Activated CD8-positive, alpha-beta memory T cell treated with anti-CD3 and anti-CD28 coated beads for 1 hour (primary cell): ENCODE measurements around the gene FCER1G.
A peak's percentile ranks its signal among the peaks of the same experiment; 100 is the strongest.

Experiments used
- DNase-seq, 2 donors: peaks; one replicate each; pipeline ENCODE4 v3.0.0-alpha.2; 2020; ENCODE audit warnings: low read depth in 1 of 2; ENCODE audit errors: extremely low read depth in 1 of 2

The FCER1G gene

DNA sequence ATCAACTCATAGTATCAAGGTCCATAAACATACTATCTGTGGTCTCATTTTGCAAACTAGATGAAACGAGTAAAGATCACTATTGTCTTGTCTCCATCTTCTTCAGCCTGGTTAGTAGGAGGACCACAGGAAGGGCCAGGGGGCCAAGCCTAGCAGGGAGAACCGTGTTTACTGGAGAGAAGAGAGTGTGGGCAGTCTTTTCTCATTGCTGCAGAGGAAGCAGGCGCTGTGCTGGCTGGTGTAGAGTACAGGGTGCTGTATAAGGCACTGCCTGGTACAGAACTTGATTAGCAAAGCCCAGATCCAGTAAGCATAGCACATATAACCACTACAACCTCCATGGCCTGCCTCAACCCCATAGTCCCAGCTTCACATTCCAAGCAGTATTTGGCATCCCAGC is 27.8 kb upstream of the FCER1G start:
- no peak for DNase-seq

DNA sequence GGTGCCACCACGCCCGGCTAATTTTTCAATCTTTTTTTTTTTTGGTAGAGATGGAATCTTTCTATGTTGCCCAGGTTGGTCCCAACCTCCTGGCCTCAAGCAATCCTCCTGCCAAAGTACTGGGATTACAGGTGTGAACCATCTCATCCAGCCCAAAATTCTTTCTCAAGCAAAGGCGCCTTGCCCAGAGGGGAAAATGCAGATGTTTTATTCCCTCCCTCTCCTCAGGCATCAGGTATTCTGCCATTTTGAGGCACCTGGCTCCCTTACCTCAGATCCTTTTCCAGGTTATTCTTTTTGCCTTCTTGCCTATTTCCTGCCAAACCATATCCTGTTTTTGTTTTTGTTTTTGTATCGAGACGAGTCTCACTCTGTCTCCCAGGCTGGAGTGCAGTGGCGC is 26.7 kb upstream of the FCER1G start:
- no peak for DNase-seq

DNA sequence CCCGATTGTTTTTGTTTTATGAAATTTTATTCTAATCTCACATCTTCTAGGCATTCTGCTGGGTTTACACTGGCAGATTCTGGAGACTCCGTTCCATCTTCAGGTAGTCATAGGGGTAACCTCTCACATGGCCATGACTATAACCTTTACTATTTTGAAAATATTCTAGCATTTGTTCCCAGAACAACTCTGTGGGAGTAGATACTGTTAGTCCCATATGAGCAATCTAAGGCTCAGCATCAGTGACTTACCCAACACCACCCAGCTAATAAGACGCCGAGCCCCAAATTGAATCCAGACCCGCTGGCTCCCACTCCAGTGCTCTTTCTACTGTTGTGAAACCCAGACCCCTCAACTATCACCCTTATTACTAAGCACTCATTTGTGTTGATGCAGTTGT is 26.1 kb upstream of the FCER1G start:
- DNase-seq, result no peak

DNA sequence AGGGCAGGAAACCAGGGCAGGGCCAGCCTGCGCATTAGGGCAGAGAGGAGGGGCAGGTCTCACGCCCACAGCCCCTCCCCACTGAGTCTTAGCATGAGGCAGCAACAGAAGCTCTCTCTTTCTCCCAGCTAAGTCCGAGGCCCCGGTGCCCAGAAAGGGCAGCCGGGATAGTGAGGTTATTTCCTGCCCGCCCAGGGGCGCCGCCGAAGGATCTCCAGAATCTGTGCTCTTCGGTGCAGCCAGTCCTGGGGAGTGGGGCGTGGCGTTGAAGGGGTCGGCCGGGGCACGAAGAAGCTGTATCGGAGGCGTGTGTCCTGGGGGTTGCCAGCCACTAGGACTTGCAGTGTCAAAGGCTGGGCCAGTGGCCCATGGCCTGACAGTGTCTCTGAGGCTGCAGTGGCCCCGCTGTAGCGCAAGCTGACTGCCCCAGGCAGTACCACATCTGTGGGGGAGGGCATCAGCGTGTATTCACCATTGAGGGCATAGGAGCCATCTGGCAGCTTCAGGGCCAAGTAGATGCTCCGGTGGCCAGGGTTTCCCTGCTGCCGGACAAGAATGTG is 24.1 kb upstream of the FCER1G start:
- no peak for DNase-seq

DNA sequence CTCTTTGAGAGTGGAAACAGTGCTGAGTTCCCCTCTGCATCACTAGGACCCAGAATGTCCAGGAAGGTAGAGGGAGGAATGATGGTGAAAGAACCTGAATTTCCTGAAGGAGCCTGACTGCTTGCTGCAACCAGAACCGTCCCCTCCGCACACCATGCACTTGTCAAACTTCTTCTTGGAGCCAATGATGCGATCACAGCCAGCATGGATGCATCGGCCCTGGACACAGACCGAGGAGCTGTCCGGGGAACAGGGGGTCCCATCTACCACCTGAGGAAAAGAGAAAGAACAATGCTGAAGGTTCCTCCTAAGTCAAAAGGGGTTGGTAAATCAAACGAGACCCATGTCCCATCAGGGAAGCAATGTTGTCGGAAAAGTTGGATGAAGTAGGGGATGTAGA is 23.1 kb upstream of the FCER1G start:
- DNase-seq, result no peak

DNA sequence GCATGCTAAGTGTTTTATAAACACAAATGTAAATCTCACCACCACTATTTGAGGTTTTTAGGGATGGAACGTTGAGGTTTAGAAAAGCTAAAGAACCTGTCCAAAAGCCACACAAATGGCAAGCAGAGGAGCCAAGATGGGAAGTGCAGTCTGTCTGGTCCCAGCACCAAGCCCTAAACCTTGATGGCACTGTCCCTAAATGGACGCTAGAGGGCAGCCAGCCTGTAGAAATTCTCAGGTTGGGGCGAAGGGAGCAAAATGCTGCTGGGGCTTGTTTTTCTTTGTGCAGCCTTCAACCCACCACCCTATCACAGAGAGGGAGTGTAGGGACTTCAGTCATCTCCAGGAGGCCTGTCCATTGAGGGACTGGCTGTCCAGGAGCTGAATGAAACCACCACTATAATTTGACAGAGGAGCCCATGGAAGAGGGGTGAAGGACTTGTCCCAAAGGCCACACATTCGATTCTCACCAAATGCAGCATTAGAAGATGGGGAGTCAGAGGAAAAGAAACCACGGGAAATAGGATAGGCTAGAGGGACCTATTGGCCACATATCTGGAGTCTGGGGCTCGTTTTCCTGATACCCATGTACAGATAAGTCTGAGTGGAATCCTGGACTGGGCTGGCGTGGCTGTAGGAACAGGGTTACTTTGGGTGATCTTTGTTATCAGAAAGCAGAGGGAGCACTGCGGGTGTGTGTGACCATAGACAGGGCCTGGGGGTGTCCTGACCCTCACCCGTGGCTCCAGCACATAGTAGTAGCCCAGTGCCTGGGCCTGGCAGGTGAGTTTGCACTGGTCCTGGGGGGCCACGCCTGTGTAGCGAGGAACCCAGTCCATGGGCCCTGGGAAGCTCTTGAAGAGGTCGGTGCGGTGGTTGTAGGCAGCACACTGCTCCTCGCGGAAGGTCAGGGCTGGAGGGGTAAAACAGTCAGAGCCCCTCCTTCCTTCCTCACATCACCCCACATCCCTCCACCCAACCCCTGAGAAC is 22.3 kb upstream of the FCER1G start:
- peak in 1 of 2 donors; percentile 38 for DNase-seq

DNA sequence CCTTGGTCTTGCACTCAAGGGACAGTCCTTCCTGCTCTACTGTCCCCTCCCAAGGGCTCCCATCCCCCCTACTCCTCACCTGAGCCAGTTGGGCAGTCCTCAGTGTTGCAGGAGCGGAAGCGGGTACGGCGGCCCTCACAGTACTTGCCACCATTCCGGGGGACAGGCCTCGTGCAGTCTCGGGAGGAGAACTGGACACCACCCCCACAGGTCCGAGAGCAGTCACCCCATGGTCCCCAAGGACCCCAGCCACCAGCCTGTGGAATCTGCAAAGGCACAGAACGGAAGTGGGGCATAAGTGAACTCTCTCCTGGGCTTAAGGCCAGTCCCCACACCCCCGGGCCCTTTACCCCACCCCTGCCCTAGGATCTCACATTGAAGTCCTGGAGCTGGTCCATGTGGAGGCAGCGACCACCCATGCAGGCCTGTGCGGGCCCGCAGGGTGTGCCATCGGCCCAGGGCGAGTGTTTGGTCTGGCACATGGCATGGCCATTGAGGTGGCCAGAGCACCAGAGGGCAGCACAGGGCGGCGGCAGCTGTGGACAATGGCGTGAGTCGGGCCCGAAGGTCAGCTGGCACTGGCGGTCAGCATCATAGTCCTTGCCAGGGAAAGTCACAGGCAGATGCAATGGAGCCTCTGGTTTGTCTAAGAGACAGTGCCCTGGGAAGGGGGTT is 21.4 kb upstream of the FCER1G start:
- DNase-seq, result no peak

DNA sequence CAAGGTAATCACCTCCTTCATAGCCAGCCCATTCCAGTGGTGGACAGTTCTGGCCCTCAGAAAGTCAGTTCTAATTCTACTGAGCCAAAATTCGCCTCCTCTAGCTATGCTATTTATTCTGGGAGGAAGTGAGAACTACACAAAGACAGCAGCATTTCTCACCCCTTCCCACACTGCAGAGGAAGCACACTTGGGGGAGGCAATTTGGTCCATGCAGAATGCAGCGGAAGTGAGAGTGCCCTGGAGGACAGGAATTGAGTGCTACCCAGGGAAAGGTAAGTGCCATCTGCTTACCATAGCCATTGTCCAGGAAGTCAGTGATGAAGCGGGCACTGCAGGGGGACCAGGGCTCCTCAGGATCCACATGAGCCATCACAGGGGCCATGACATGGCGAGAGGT is 19.9 kb upstream of the FCER1G start:
- DNase-seq, result no peak

DNA sequence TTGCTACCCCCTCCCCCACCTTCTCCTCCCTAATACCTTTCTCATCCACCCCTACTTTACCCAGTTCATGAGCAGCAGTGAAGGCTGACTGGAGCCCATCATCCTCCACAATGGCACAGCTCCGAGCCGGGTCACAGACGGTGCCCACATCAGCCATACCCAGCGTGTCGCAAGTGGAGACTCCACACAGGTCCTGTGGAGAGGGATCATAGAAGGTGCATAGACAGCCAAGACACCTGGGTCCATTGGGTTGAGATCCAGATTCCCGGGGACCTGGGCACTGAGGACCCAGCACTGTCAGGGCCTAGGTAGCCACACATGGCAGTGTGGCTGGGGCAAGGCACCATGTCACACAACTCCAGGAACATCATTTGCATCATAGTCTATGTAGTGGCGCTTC is 19.0 kb upstream of the FCER1G start:
- DNase-seq, result no peak

DNA sequence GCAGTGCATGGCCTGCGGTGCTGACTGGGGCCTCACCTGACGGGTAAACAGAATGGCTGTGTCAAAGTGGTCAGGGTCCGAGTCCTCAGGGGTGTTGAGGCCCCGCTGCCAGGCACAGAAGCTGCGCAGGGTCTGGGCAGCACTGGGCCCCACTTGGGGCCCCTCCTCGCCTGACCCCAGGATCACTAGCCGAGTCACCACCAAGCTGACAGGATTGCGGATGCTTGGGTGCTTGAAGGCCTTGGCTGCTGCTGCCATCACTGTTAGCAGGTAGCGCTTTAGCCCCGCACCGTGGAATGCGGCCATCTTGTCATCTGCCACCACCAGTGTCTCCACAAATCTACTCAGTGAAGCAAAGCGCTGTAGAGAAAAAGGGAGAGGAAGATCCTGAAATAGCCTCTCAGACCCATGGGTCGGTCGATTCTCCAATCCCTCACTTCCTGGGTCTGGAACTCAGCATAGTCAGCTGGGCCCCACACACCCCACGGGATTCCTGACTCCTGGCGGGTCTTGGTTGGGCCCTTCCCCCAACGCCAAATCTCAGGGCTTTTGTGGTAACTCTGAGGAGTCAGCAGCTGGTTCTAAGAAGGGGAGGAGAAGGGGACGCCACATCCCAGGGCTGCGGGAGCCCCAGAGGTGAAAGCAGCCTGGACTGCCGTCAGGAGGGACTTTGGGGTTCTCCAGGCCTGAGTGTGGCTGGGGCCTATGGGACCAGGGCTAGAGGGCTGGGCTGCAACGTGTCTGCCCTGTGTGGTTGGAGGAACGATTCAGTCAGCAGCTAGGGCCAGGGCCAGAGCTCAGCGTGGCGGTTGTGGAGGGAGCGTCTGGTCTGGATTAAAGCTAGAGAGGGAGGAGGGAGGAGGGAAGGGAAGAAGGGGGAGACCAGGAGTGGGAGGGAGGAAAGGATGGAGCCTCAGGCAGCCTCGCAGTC is 18.3 kb upstream of the FCER1G start:
- DNase-seq, result no peak

DNA sequence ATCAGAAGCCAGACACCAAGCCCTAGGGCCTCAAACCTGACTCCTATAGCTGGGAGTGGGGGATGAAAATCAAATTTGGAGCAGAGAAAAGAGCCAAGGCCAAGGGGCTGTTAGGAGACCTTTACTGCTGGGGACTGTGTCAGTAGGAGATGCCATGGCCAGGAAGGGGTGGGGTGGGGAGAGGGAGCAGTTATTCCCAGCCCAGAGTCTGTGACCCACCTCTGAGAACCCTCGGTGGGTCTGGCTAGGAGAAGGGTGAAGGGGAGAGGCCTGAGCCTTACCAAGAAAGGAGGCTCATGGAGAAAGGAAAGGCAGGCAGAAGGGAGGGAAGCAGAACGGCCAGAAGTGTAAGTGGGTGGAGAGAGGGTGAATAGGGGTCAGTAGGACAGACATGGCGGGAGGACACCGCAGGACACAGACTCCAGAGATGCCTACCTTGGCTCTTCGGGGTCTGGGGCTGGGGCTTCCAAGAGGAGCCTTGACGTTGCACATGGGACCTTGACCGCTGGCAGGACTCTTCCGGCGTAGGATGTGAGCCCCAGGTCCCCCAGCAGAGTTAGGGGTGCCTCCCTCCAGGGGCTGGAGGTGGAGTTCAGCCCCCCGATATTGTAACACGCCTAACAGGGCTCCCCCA is 17.4 kb upstream of the FCER1G start:
- no peak for DNase-seq

DNA sequence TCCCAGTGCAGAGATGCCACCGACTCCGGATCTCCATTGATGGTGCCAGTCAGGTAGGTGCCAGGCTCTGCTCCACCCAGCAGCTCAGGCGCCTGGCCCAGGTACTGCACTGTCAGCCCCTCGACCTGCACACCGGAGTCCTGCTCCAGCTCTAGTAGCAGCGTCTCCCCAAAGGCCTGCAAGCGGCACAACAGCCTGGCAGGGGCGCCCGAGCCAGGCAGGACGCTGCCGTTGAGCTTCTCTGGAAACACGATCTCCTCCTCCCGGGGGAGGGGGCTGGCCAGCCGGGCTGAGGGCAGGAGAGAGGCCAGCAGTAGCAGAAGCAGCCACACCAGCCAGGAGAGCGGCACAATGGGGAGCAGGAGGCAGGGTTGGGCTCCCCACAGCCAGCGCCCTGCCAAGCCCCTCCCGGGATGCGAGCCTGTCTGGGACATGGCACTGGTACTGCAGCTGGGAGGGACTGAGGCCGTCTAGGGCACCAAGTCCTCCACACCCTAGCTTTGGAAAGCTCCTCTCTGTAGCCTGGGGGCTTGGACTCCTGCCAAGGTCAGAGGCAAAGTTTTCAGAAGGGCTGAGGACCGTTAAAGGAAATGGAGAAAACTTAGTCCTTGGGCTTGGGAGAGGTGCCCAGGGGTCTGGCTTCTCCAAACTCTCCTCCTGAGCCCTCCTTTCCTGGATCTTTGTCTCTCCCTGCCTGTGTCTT is 16.8 kb upstream of the FCER1G start:
- DNase-seq, result no peak

DNA sequence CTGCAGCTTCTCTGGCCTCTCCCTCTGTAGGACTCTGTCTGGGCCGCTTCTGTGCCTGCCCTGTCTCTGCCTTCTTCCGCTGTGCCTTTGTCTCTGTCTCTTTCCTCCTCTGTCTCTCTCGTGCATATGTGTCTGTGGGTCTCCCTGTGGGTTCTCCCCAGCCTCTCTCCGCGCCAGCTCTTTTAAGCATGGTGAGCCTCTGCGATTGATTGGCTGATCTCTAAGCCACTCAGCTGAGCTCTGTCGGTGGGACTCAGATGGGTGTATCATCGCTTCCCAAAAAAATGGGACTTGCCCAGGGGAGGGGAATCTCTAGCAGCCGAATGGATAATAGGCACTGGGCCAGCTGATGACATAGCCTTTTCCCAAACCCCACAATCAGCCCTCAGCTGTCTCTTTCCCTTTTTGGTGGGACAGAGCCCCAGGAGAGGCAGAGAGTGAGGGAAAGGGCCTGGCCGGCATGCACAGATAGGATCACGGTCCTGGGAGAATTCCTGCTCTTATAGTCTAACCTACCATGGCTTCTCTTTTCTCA is 16.1 kb upstream of the FCER1G start, which contains the start of gene ADAMTS4:
Gene ADAMTS4 (minus strand): TSS at position 158 of the 535 bp plus-strand sequence. CDS start 427 bp downstream, outside the sequence.
- DNase-seq, result no peak

DNA sequence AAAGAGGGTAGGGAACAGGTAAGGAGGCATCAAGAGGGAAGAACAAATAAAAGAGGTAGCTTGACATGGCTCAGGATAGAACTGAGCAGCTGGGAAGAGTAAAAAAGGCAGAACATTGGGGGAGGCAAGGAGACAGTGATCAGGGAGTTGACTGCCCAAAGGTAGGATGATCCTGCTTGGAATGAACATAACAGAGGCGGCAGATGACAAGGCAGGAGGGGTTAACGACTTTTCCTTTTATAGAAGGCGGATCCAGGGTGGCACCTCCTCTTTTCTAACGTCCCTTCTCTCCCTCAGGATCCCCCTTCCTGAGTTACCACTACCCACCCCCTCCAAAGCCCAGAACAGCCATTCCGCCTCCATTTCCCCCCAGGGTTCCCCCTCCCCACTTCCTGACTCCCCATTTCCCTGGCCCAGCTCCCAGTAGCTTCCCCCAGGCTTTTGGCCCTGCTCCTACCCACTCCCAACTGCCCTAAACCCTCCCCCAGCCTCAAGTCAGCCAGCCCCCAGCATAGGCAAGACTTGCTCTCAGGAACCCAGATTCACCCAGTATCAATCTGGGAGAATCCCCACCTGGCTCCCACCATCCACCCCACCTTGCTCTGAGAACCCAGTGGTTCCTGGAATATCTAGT is 15.5 kb upstream of the FCER1G start:
- no peak for DNase-seq

DNA sequence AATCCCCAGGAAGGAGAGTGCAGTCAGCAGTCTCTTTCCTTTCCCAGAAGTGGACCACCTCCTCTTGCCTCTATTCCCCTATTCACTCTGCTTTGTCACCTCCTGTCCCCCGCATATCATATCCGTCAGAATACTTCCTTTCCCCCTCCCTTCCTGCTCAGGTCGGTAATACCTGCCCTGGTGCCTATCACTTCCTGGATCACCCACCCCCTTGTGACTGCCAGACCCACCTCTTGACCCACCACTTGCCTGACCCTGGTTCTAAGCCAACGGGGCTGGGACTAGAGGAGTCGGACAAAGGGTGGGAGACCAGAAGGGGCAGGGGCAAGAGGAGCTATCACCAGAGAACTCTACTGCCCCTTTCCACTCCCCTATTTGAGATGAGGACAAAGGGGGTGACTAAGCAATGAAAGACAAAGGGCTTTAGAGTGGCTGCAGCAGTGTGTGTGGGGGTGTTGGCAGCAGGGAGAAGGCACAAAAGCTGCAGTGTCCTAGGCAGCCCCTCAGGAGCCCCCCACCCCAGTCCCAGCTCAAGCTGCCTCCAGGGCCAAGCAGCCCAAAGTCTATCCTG is 14.6 kb upstream of the FCER1G start:
- no peak for DNase-seq

DNA sequence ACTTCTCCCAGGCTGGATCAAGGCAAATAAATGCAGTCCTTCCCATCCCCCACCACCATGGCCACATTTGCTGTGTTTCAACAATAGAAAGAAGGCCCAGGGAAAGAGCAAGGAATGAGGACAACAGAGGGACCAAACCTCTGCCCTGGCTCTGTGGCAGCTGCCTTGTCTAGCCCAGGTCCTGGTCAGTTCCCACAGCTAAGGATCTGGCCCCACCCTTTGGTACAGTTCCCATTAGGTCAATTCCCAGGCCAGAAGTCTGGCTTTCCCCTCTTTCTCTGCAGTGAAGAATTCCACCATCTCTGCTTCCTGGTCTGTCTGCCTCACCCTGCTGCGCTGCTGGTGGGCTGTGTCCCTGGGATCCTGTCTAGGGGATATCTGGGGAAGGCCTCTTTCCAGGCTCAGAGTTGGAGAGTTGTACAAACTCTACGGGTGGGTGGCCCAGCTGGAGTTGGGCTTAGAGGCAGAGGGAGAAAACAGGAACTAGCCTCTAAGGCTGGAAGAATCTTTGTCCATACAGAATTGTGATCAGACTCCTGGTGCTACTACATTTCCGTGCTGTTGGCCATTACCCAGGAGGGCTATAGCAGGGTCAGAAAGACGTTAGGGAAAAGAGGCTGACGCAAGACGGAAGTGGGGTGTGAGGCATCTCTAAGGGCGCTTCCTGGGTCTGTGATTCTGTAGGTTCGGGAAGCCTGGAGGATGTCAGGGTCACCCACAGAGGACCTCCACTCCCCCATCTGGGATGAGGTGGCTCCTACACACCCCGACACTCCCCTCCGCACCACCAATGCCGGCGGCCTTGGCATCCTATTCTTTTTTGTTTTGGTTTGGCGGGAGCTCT is 13.9 kb upstream of the FCER1G start:
- no peak for DNase-seq

DNA sequence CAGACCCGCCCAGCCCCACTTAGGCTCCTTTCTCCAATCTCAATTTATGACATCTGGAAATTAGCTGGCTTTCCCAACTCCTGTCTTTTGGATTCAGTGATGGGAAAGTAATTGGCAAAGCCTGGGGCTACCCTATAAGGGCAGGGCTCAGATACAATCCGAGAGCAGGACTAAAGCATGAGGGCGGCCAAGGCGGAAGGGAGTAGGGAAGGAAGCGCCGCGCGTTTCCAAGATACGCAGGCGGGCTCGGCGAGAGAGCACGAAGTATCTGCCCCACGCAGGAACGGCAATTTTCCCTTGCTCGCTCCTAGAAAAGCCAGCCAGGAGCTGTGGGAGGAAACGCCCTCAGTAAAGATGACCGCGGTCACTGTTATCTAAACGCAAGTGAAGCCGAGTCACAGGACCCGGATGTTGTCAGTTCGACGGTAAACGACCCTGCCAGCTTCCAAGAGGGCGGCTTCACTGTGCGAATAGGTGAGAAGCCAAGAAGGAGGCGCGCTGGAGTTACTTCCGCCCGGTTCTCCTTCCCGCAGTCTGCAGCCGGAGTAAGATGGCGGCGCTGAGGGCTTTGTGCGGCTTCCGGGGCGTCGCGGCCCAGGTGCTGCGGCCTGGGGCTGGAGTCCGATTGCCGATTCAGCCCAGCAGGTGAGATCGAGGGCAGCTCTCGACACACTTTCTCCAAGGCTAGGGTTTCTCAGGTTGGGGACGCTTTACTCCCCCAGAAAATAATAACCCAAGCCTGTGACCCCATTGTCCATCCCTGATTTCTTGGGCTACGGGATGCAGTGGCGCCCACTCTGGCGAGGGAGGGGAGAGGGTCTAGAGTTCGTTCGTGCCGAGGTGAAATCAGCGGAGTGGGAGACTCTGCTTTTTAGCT is 13.0 kb upstream of the FCER1G start, which contains the start of gene NDUFS2:
Gene NDUFS2 (plus strand): TSS at position 532 of the 877 bp plus-strand sequence. CDS start 19 bp downstream, at position 551.
- peak; percentile 90 to 95 for DNase-seq
